Lung (tissue), 12 donors: Measurements from ENCODE around the gene LMTK2. TPM values are rescaled to one million over a fixed set of nuclear protein-coding genes. Genes with fewer than 3 reads are reported as not detected.

Source experiments
- ATAC-seq: fragments of 200-7000 bp; cut with Tn5 transposase; one replicate; pipeline ENCODE4 v1.9.1; 2020; ENCODE audit warnings: moderate number of reproducible peaks; ENCODE audit not compliant: insufficient read depth, low FRiP score
- DNase-seq, 3 donors: peaks; one replicate each; pipeline ENCODE4 v3.0.0-alpha.2; 2013 to 2017
- H3K27ac ChIP-seq, 2 donors: one replicate each; pipeline ENCODE4 v1.5.1; 2013; ENCODE audit warnings: mild to moderate bottlenecking in 2 of 2, moderate library complexity in 2 of 2, control low read depth in 1 of 2, inconsistent platforms in 1 of 2, low read depth in 1 of 2, low read length in 1 of 2
- H3K27me3 ChIP-seq, 3 donors: one replicate each; pipeline ENCODE4 v1.5.1; 2013; ENCODE audit warnings: low read length in 2 of 3; ENCODE audit not compliant: control insufficient read depth in 3 of 3, insufficient read depth in 3 of 3
- H3K36me3 ChIP-seq, 4 donors: one replicate each; pipeline ENCODE4 v1.5.1; 2013; ENCODE audit warnings: low read length in 4 of 4, mild to moderate bottlenecking in 1 of 4, moderate library complexity in 1 of 4; ENCODE audit not compliant: control insufficient read depth in 4 of 4, insufficient read depth in 4 of 4
- H3K4me1 ChIP-seq, 5 donors: one replicate each; pipeline ENCODE4 v1.5.1; 2013; ENCODE audit warnings: low read length in 5 of 5, mild to moderate bottlenecking in 2 of 5, moderate library complexity in 1 of 5; ENCODE audit not compliant: control insufficient read depth in 5 of 5, insufficient read depth in 5 of 5
- H3K4me3 ChIP-seq: one replicate; pipeline ENCODE4 v1.5.1; 2013; ENCODE audit warnings: mild to moderate bottlenecking, control low read depth, moderate library complexity
- H3K9ac ChIP-seq, 2 donors: one replicate each; pipeline ENCODE4 v1.5.1; 2013; ENCODE audit warnings: low read length in 2 of 2, control low read depth in 1 of 2; ENCODE audit not compliant: insufficient read depth in 1 of 2
- H3K9me3 ChIP-seq, 4 donors: one replicate each; pipeline ENCODE4 v1.5.1; 2013; ENCODE audit warnings: low read length in 3 of 4, mild to moderate bottlenecking in 1 of 4, moderate library complexity in 1 of 4; ENCODE audit not compliant: control insufficient read depth in 4 of 4, insufficient read depth in 3 of 4
- WGBS, 2 donors: extraction: QIAGEN DNeasy Blood & Tissue Kit; methylation state at CpG; one replicate each; pipeline ENCODE4 v1.1.7; 2013; 5-methylcytosine and 5-hydroxymethylcytosine counted together
- polyA plus RNA-seq, 2 donors: library from polyadenylated mRNA; stranded (reverse); fragments of 200-250 nt; gene quantifications; one replicate each; pipeline ENCODE4 v1.2.1, GENCODE V29; 2013
- total RNA-seq, 2 donors: library from RNA; depleted of rRNA in 1 of 2; stranded (reverse); fragments of >200 nt in 1 of 2; gene quantifications; one replicate each; pipeline ENCODE4 v1.2.1, GENCODE V29; 2014 to 2021
- TF ChIP-seq, protein P1 (sequence below): IDR thresholded peaks from 2 replicates; pipeline ENCODE4 v1.5.1; 2012; ENCODE audit warnings: mild to moderate bottlenecking; ENCODE audit errors: control extremely low read depth, extremely low read depth
- donor health status: control.
- donor health status: control.
- donor health status: Bipolar disorder and iron deficiency.
- donor health status: healthy.
- donor health status: DM: yes; HTN: yes; CAD: no.

The LMTK2 gene
- total and polyA plus RNA-seq, 4 donors, result 6.6 to 25.8 (median 15.7) TPM

DNA sequence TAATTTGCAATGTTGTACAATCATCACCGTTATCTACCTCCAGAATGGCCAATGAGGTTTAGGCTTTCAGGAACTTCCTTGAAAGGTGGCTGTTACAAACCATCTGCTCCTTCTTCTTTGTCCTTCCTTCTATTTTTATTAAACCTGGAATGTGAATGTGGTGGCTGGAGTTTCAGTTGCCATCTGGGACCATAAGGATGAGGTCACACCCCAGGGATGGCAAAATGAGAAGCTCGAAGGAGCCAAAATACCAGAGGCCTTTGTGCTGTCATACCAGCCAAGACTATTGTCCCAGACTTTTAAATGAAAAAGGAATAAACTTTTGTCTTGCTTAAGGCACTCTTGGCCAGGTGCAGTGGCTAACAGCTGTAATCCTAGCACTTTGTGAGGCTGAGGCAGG lies 30.9 kb upstream of the LMTK2 start:
- TF ChIP-seq, protein P1, sequence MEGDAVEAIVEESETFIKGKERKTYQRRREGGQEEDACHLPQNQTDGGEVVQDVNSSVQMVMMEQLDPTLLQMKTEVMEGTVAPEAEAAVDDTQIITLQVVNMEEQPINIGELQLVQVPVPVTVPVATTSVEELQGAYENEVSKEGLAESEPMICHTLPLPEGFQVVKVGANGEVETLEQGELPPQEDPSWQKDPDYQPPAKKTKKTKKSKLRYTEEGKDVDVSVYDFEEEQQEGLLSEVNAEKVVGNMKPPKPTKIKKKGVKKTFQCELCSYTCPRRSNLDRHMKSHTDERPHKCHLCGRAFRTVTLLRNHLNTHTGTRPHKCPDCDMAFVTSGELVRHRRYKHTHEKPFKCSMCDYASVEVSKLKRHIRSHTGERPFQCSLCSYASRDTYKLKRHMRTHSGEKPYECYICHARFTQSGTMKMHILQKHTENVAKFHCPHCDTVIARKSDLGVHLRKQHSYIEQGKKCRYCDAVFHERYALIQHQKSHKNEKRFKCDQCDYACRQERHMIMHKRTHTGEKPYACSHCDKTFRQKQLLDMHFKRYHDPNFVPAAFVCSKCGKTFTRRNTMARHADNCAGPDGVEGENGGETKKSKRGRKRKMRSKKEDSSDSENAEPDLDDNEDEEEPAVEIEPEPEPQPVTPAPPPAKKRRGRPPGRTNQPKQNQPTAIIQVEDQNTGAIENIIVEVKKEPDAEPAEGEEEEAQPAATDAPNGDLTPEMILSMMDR, result no peak
- Histone ChIP-seq H3K36me3 (no peaks in the 10 kb centered on the region), H3K4me3 (no peak overlapping the region), H3K27me3 (no peaks in the 10 kb centered on the region), H3K4me1 (no peaks in the 10 kb centered on the region), H3K9ac (no peak overlapping the region), H3K27ac (no peak overlapping the region), H3K9me3 (peaks cover 0 to 4% (median 0%) of the 10 kb centered on the region in 4 donors)
- DNase-seq, result no peak
- 87 to 97% methylated on average over 2 of the region's 2 CpGs for WGBS, 2 donors
- ATAC-seq, result no peak

DNA sequence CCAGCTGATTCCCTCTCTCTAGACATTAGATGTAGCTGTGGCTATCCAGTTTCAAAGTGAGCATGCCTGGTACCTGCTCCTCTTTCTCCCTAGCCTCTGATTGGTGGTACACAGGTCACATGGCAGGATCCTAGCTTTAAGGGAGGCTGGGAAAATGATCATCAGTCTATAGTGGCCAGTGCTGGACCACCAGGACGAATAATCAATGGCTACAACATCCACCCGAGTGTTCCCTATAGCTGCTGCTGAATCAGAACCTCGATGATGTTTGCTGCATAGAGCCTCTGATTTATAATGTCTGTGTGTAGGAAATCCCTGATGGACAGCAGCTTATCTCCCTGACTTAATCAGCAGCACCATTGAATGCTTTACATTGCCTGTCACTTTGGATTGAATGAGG lies 28.9 kb upstream of the LMTK2 start:
- DNase-seq, result no peak
- WGBS, 2 donors, result 88 to 94% methylated on average over 3 of the region's 3 CpGs

DNA sequence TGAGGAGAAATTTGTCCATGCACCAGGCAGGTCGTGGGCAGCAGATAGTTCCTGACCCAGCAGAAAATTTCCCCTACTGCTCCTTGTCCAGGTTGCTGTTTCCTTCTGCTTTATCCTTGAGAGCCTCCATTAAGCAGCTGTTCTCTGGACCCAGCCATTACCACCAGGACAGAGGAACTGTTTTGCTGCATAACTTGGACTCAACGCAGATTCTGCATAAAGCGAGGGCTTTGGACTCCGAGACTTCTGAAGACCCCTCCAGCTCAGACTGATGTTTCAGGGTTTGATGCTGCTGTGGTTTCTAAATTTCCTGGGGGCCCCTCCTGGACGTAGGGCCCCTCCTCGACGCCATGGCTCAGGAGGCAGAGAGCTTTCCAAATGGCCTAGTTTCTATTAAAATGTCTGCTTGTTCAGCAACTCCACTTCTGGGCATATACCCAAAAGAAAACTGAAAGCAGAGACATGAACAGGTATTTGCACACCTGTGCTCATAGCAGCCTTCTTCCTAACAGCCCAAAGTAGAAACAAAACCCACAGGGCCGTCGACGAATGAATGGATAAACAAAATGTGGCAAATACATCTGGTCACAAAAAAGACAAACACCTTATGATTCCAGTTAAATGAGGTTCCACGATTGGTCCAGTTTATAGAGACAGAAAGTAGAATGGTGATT lies 28.3 kb upstream of the LMTK2 start:
- Histone ChIP-seq H3K36me3 (no peaks in the 10 kb centered on the region), H3K27ac (no peak overlapping the region), H3K27me3 (no peaks in the 10 kb centered on the region), H3K4me1 (no peaks in the 10 kb centered on the region), H3K4me3 (no peak overlapping the region), H3K9me3 (peaks cover 0 to 4% (median 0%) of the 10 kb centered on the region in 4 donors), H3K9ac (no peak overlapping the region)
- ATAC-seq (no peak), DNase-seq (peak in 1 of 3 donors; percentile 48)
- 69 to 72% methylated on average over 11 of the region's 11 CpGs for WGBS, 2 donors
- TF ChIP-seq, protein P1, result no peak

More for the DNA sequence above, 28.9 kb upstream of the LMTK2 start:
- Histone ChIP-seq H3K4me1 (no peaks in the 10 kb centered on the region), H3K4me3 (no peak overlapping the region), H3K9ac (no peak overlapping the region), H3K27ac (no peak overlapping the region), H3K36me3 (no peaks in the 10 kb centered on the region), H3K9me3 (peaks cover 0 to 4% (median 0%) of the 10 kb centered on the region in 4 donors), H3K27me3 (no peaks in the 10 kb centered on the region)
- ATAC-seq, result no peak
- TF ChIP-seq, protein P1, result no peak
